CD14-positive monocyte (primary cell): Measurements from ENCODE around the gene RELN. TPM values are rescaled to one million over a fixed set of nuclear protein-coding genes. Genes with fewer than 3 reads are reported as not detected.

Experiments
- DNase-seq, 3 donors: peaks; one replicate each; pipeline ENCODE4 v3.0.0-alpha.2; 2011 to 2022
- H2AFZ ChIP-seq: 2 replicates; pipeline ENCODE4 v1.6.0; 2012; ENCODE audit warnings: mild to moderate bottlenecking, low read depth, low read length, inconsistent platforms; ENCODE audit not compliant: insufficient read depth, poor library complexity, severe bottlenecking
- H3K27ac ChIP-seq, 2 donors: 1 replicate in 1 of 2; 2 replicates in 1 of 2; pipeline ENCODE4 v1.5.1; 2012 to 2013; ENCODE audit warnings: low read length in 2 of 2, control low read depth in 1 of 2, inconsistent platforms in 1 of 2, low read depth in 1 of 2, mild to moderate bottlenecking in 1 of 2
- H3K27me3 ChIP-seq, 2 donors: one replicate each; pipeline versions ENCODE4 v1.6.0 to v1.6.1; 2011 to 2013; ENCODE audit warnings: low read length in 2 of 2; ENCODE audit not compliant: control insufficient read depth in 2 of 2, insufficient read depth in 2 of 2
- H3K36me3 ChIP-seq, 2 donors: replicated peaks in 1 of 2; 1 replicate in 1 of 2; 2 replicates in 1 of 2; pipeline versions ENCODE4 v1.5.1 to v1.6.1; 2012 to 2013; ENCODE audit warnings: low read length in 2 of 2, control low read depth in 1 of 2, inconsistent platforms in 1 of 2, mild to moderate bottlenecking in 1 of 2; ENCODE audit not compliant: insufficient read depth in 2 of 2, control insufficient read depth in 1 of 2
- H3K4me1 ChIP-seq, 2 donors: 1 replicate in 1 of 2; 2 replicates in 1 of 2; pipeline versions ENCODE4 v1.5.1 to v1.6.1; 2012 to 2013; ENCODE audit warnings: low read length in 2 of 2, control low read depth in 1 of 2, inconsistent platforms in 1 of 2, mild to moderate bottlenecking in 1 of 2, moderate library complexity in 1 of 2; ENCODE audit not compliant: insufficient read depth in 2 of 2, control insufficient read depth in 1 of 2
- H3K4me2 ChIP-seq: replicated peaks from 2 replicates; pipeline ENCODE3; 2012; ENCODE audit warnings: low read length, moderate library complexity, mild to moderate bottlenecking; ENCODE audit not compliant: poor library complexity, severe bottlenecking; ENCODE audit errors: extremely low read depth
- H3K4me3 ChIP-seq, 3 experiments: fragments of 200-600 bp in 1 of 3; sonication (generic) in 1 of 3; replicated peaks in 1 of 3; 1 replicate in 2 of 3; 2 replicates in 1 of 3; pipeline ENCODE4 v1.5.1; 2011 to 2013; ENCODE audit warnings: low read length in 3 of 3, mild to moderate bottlenecking in 3 of 3, control low read depth in 2 of 3, low read depth in 2 of 3, inconsistent platforms in 1 of 3, moderate library complexity in 1 of 3
- H3K79me2 ChIP-seq: 2 replicates; pipeline ENCODE4 v1.6.0; 2012; ENCODE audit warnings: mild to moderate bottlenecking, control low read depth, inconsistent platforms, low read length, moderate library complexity; ENCODE audit not compliant: insufficient read depth
- H3K9ac ChIP-seq: 2 replicates; pipeline ENCODE4 v1.6.0; 2017; ENCODE audit warnings: low read length, mild to moderate bottlenecking; ENCODE audit not compliant: insufficient read depth, poor library complexity, severe bottlenecking
- H3K9me3 ChIP-seq, 2 donors: replicated peaks in 1 of 2; 1 replicate in 1 of 2; 2 replicates in 1 of 2; pipeline versions ENCODE4 v1.5.1 to v1.6.1; 2012 to 2013; ENCODE audit warnings: low read length in 2 of 2, control low read depth in 1 of 2; ENCODE audit not compliant: control insufficient read depth in 1 of 2, insufficient read depth in 1 of 2
- H4K20me1 ChIP-seq: 2 replicates; pipeline ENCODE4 v1.6.0; 2012; ENCODE audit warnings: mild to moderate bottlenecking, low read length, control low read depth, moderate library complexity; ENCODE audit not compliant: insufficient read depth
- H3K27ac Mint-ChIP-seq, 7 donors: one replicate each; pipeline ENCODE4 v1.8.0; 2020; ENCODE audit warnings: mild to moderate bottlenecking in 7 of 7, mixed read lengths in 7 of 7, moderate library complexity in 6 of 7, inconsistent platforms in 2 of 7
- H3K27me3 Mint-ChIP-seq, 3 donors: one replicate each; pipeline ENCODE4 v1.8.0; 2021 to 2022; ENCODE audit warnings: low read depth in 3 of 3, mild to moderate bottlenecking in 3 of 3, mixed read lengths in 3 of 3, moderate library complexity in 3 of 3, inconsistent platforms in 1 of 3
- H3K36me3 Mint-ChIP-seq, 2 donors: one replicate each; pipeline ENCODE4 v1.8.0; 2020; ENCODE audit warnings: mixed read lengths in 2 of 2, inconsistent platforms in 1 of 2, mild to moderate bottlenecking in 1 of 2
- H3K4me1 Mint-ChIP-seq: one replicate; pipeline ENCODE4 v1.8.0; 2020; ENCODE audit warnings: mild to moderate bottlenecking, mixed read lengths
- H3K4me3 Mint-ChIP-seq, 2 donors: one replicate each; pipeline ENCODE4 v1.8.0; 2020; ENCODE audit warnings: mild to moderate bottlenecking in 2 of 2, mixed read lengths in 2 of 2, moderate library complexity in 1 of 2
- H3K9me3 Mint-ChIP-seq, 7 donors: one replicate each; pipeline ENCODE4 v1.8.0; 2020 to 2022; ENCODE audit warnings: mixed read lengths in 7 of 7, mild to moderate bottlenecking in 6 of 7, moderate library complexity in 6 of 7, inconsistent platforms in 2 of 7
- CTCF ChIP-seq: fragments of 200-600 bp; IDR thresholded peaks from one replicate; pipeline ENCODE4 v1.8.0; 2022; ENCODE audit warnings: antibody characterized with exemption, mild to moderate bottlenecking
- WGBS: methylation state at CpG from one replicate; pipeline ENCODE4 v1.1.5; 2013; ENCODE audit warnings: missing lambda C conversion rate; ENCODE audit not compliant: insufficient coverage; 5-methylcytosine and 5-hydroxymethylcytosine counted together
- intact Hi-C, 2 donors: fragments of 100-400 bp; cut with micrococcal nuclease; formaldehyde crosslinking; loops; one replicate each; pipeline versions ENCODE4 v1.15.0 to v1.15.1; 2023
- polyA plus RNA-seq, 3 donors: library from polyadenylated mRNA; depleted of rRNA in 1 of 3; unstranded in 2 of 3; stranded (reverse) in 1 of 3; fragments of 300-500 nt in 2 of 3; fragments of >200 nt in 1 of 3; fragmentation: Illumina TruSeq in 2 of 3; gene quantifications; 1 replicate in 2 of 3; 2 replicates in 1 of 3; pipeline ENCODE4 v1.2.3, GENCODE V29; 2012 to 2021

RELN gene
- polyA plus RNA-seq, 3 donors = not detected

GRCh38 chr7:103622274-103622673, 367.2 kb downstream of the RELN start:
- Mint-ChIP-seq H3K4me3 (no peak overlapping the region), H3K36me3 (no peaks in the 10 kb centered on the region), H3K9me3 (peaks cover 0 to 7% (median 2%) of the 10 kb centered on the region in 7 donors), H3K27ac (no peak overlapping the region), H3K4me1 (no peaks in the 10 kb centered on the region), H3K27me3 (peaks cover 0 to 4% (median 0%) of the 10 kb centered on the region in 3 donors)
- TF ChIP-seq CTCF = no peak
- intact Hi-C loops = no loop called here
- H3K4me3 ChIP-seq = no peak overlapping the region
- H3K4me2 ChIP-seq = no peak overlapping the region
- no peak overlapping the region for H3K9ac ChIP-seq
- no peak overlapping the region for H2AFZ ChIP-seq
- no peaks in the 10 kb centered on the region for H3K9me3 ChIP-seq
- no peaks in the 10 kb centered on the region for H3K27me3 ChIP-seq
- no peak overlapping the region for H3K27ac ChIP-seq
- no peaks in the 10 kb centered on the region for H3K4me1 ChIP-seq
- no peak for DNase-seq
- H3K36me3 ChIP-seq = no peaks in the 10 kb centered on the region
- H4K20me1 ChIP-seq = no peaks in the 10 kb centered on the region
- no peaks in the 10 kb centered on the region for H3K79me2 ChIP-seq

GRCh38 chr7:103613655-103614642, 375.5 kb downstream of the RELN start:
- no peak for TF ChIP-seq CTCF
- Mint-ChIP-seq H3K9me3 (peaks cover 0 to 3% (median 0%) of the 10 kb centered on the region in 7 donors), H3K27me3 (peaks cover under 1 to 3% (median 2%) of the 10 kb centered on the region in 3 donors), H3K27ac (no peak overlapping the region), H3K36me3 (no peaks in the 10 kb centered on the region), H3K4me1 (no peaks in the 10 kb centered on the region), H3K4me3 (no peak overlapping the region)
- no peak overlapping the region for H2AFZ ChIP-seq
- H4K20me1 ChIP-seq = no peaks in the 10 kb centered on the region
- H3K4me3 ChIP-seq = no peak overlapping the region
- no peak overlapping the region for H3K9ac ChIP-seq
- DNase-seq = no peak
- H3K36me3 ChIP-seq = no peaks in the 10 kb centered on the region
- intact Hi-C loops = no loop called here
- no CpG with 5 or more reads among the region's 3 CpGs for WGBS
- no peaks in the 10 kb centered on the region for H3K79me2 ChIP-seq
- H3K27ac ChIP-seq = no peak overlapping the region
- no peaks in the 10 kb centered on the region for H3K9me3 ChIP-seq
- no peak overlapping the region for H3K4me2 ChIP-seq
- no peaks in the 10 kb centered on the region for H3K4me1 ChIP-seq
- H3K27me3 ChIP-seq = no peaks in the 10 kb centered on the region
